ENCODE measurements around the gene KCNQ1OT1. TPM values are rescaled to one million over a fixed set of nuclear protein-coding genes. Genes with fewer than 3 reads are reported as not detected.

KCNQ1OT1 gene
- total and polyA plus RNA-seq, 3 experiments from 2014 or later = 0.08 to 0.20 (median 0.20) TPM

- Mint-ChIP-seq H3K9me3 (no peaks in the 10 kb centered on the region), H3K4me1 (no peaks in the 10 kb centered on the region), H3K4me3 (no peak overlapping the region), H3K27me3 (peaks cover 0 to 2% of the 10 kb centered on the region in 2 donors), H3K36me3 (no peaks in the 10 kb centered on the region), H3K27ac (no peak overlapping the region)
- Histone ChIP-seq H3K9me3 (ENCODE audit: low read length) (no peaks in the 10 kb centered on the region), H3K36me3 (ENCODE audit: insufficient read depth, low read length) (no peaks in the 10 kb centered on the region), H3K4me1 (ENCODE audit: insufficient read depth, low read length) (no peaks in the 10 kb centered on the region), H3K27ac (ENCODE audit: low read depth, low read length) (no peak overlapping the region), H3K27me3 (ENCODE audit: insufficient read depth, low read length, poor library complexity, severe bottlenecking) (no peaks in the 10 kb centered on the region), H3K4me3 (ENCODE audit: low read length) (no peak overlapping the region)
- CTCF ChIA-PET = no interaction called here
- POLR2A ChIA-PET = no interaction called here
- DNase-seq = no peak
Measured at GRCh38 chr11:2725368-2726300, 25.8 kb upstream of the KCNQ1OT1 start.

GRCh38 chr11:2724653-2725367, 25.0 kb upstream of the KCNQ1OT1 start:
- Mint-ChIP-seq H3K4me1 (no peaks in the 10 kb centered on the region), H3K9me3 (no peaks in the 10 kb centered on the region)
- CTCF ChIA-PET = no interaction called here

GRCh38 chr11:2724104-2724503, 24.3 kb upstream of the KCNQ1OT1 start:
- Histone ChIP-seq H3K27me3 (ENCODE audit: insufficient read depth, low read length, poor library complexity, severe bottlenecking) (no peaks in the 10 kb centered on the region), H3K4me3 (ENCODE audit: low read length) (no peak overlapping the region), H3K27ac (ENCODE audit: low read depth, low read length) (no peak overlapping the region), H3K36me3 (ENCODE audit: insufficient read depth, low read length) (no peaks in the 10 kb centered on the region), H3K4me1 (ENCODE audit: insufficient read depth, low read length) (no peaks in the 10 kb centered on the region), H3K9me3 (ENCODE audit: low read length) (no peaks in the 10 kb centered on the region)
- H3K9me3 Mint-ChIP-seq = no peaks in the 10 kb centered on the region
- CTCF ChIA-PET = no interaction called here
- H3K36me3 Mint-ChIP-seq = no peaks in the 10 kb centered on the region
- H3K27ac Mint-ChIP-seq = peak overlapping the region in 1 of 8 donors; percentile 58
- H3K4me1 Mint-ChIP-seq = no peaks in the 10 kb centered on the region
- no peak for DNase-seq
- H3K4me3 Mint-ChIP-seq = no peak overlapping the region
- H3K27me3 Mint-ChIP-seq = peaks cover 0 to 2% of the 10 kb centered on the region in 2 donors
- POLR2A ChIA-PET = no interaction called here

More at GRCh38 chr11:2724653-2725367, 25.0 kb upstream of the KCNQ1OT1 start:
- Histone ChIP-seq H3K36me3 (ENCODE audit: insufficient read depth, low read length) (no peaks in the 10 kb centered on the region), H3K27ac (ENCODE audit: low read depth, low read length) (no peak overlapping the region), H3K9me3 (ENCODE audit: low read length) (no peaks in the 10 kb centered on the region), H3K4me3 (ENCODE audit: low read length) (no peak overlapping the region), H3K4me1 (ENCODE audit: insufficient read depth, low read length) (no peaks in the 10 kb centered on the region), H3K27me3 (ENCODE audit: insufficient read depth, low read length, poor library complexity, severe bottlenecking) (no peaks in the 10 kb centered on the region)
- H3K36me3 Mint-ChIP-seq = no peaks in the 10 kb centered on the region
- POLR2A ChIA-PET = no interaction called here
- no peak overlapping the region for H3K27ac Mint-ChIP-seq
- H3K27me3 Mint-ChIP-seq = peaks cover 0 to 2% of the 10 kb centered on the region in 2 donors
- DNase-seq = no peak
- no peak overlapping the region for H3K4me3 Mint-ChIP-seq

- no peaks in the 10 kb centered on the region for H3K9me3 Mint-ChIP-seq
- Histone ChIP-seq H3K27ac (ENCODE audit: low read depth, low read length) (no peak overlapping the region), H3K9me3 (ENCODE audit: low read length) (no peaks in the 10 kb centered on the region), H3K4me1 (ENCODE audit: insufficient read depth, low read length) (no peaks in the 10 kb centered on the region), H3K36me3 (ENCODE audit: insufficient read depth, low read length) (no peaks in the 10 kb centered on the region), H3K27me3 (ENCODE audit: insufficient read depth, low read length, poor library complexity, severe bottlenecking) (no peaks in the 10 kb centered on the region), H3K4me3 (ENCODE audit: low read length) (no peak overlapping the region)
- H3K4me3 Mint-ChIP-seq = no peak overlapping the region
- POLR2A ChIA-PET = no interaction called here
- no peaks in the 10 kb centered on the region for H3K4me1 Mint-ChIP-seq
- CTCF ChIA-PET = no interaction called here
- no peaks in the 10 kb centered on the region for H3K36me3 Mint-ChIP-seq
- no peak overlapping the region for H3K27ac Mint-ChIP-seq
- peaks cover 0 to 2% of the 10 kb centered on the region in 2 donors for H3K27me3 Mint-ChIP-seq
- no peak for DNase-seq
Measured at GRCh38 chr11:2722955-2723354, 23.2 kb upstream of the KCNQ1OT1 start.

- no peaks in the 10 kb centered on the region for H3K9me3 ChIP-seq (ENCODE audit: low read length)
- Mint-ChIP-seq H3K9me3 (no peaks in the 10 kb centered on the region), H3K36me3 (no peaks in the 10 kb centered on the region), H3K4me3 (no peak overlapping the region), H3K4me1 (no peaks in the 10 kb centered on the region), H3K27me3 (no peaks in the 10 kb centered on the region), H3K27ac (no peak overlapping the region)
- H3K4me1 ChIP-seq (ENCODE audit: insufficient read depth, low read length) = no peaks in the 10 kb centered on the region
- no peak for DNase-seq
- no peaks in the 10 kb centered on the region for H3K36me3 ChIP-seq (ENCODE audit: insufficient read depth, low read length)
- POLR2A ChIA-PET = no interaction called here
- no peaks in the 10 kb centered on the region for H3K27me3 ChIP-seq (ENCODE audit: insufficient read depth, low read length, poor library complexity, severe bottlenecking)
- CTCF ChIA-PET = no interaction called here
- no peak overlapping the region for H3K27ac ChIP-seq (ENCODE audit: low read depth, low read length)
- H3K4me3 ChIP-seq (ENCODE audit: low read length) = no peak overlapping the region
Measured at GRCh38 chr11:2721210-2721916, 21.6 kb upstream of the KCNQ1OT1 start.

GRCh38 chr11:2719831-2720590, 20.2 kb upstream of the KCNQ1OT1 start:
- ChIA-PET CTCF (no interaction called here), POLR2A (no interaction called here)
- H3K36me3 ChIP-seq (ENCODE audit: insufficient read depth, low read length) = no peaks in the 10 kb centered on the region
- no peaks in the 10 kb centered on the region for H3K27me3 ChIP-seq (ENCODE audit: insufficient read depth, low read length, poor library complexity, severe bottlenecking)
- no peaks in the 10 kb centered on the region for H3K4me1 Mint-ChIP-seq
- H3K9me3 Mint-ChIP-seq = no peaks in the 10 kb centered on the region
- no peak overlapping the region for H3K27ac ChIP-seq (ENCODE audit: low read depth, low read length)
- H3K36me3 Mint-ChIP-seq = no peaks in the 10 kb centered on the region
- H3K27ac Mint-ChIP-seq = no peak overlapping the region
- H3K27me3 Mint-ChIP-seq = no peaks in the 10 kb centered on the region
- H3K4me3 ChIP-seq (ENCODE audit: low read length) = no peak overlapping the region
- no peaks in the 10 kb centered on the region for H3K9me3 ChIP-seq (ENCODE audit: low read length)
- no peak overlapping the region for H3K4me3 Mint-ChIP-seq
- H3K4me1 ChIP-seq (ENCODE audit: insufficient read depth, low read length) = no peaks in the 10 kb centered on the region
- no peak for DNase-seq

GRCh38 chr11:2718817-2719438, 19.1 kb upstream of the KCNQ1OT1 start:
- DNase-seq = no peak
- H3K4me3 Mint-ChIP-seq = no peak overlapping the region
- H3K9me3 Mint-ChIP-seq = no peaks in the 10 kb centered on the region
- peaks cover 0 to 2% of the 10 kb centered on the region in 2 donors for H3K27me3 Mint-ChIP-seq
- H3K36me3 Mint-ChIP-seq = no peaks in the 10 kb centered on the region
- ChIA-PET POLR2A (no interaction called here), CTCF (no interaction called here)
- no peak overlapping the region for H3K27ac Mint-ChIP-seq
- Histone ChIP-seq H3K4me1 (ENCODE audit: insufficient read depth, low read length) (no peaks in the 10 kb centered on the region), H3K9me3 (ENCODE audit: low read length) (no peaks in the 10 kb centered on the region), H3K4me3 (ENCODE audit: low read length) (no peak overlapping the region), H3K27ac (ENCODE audit: low read depth, low read length) (no peak overlapping the region), H3K27me3 (ENCODE audit: insufficient read depth, low read length, poor library complexity, severe bottlenecking) (no peaks in the 10 kb centered on the region), H3K36me3 (ENCODE audit: insufficient read depth, low read length) (no peaks in the 10 kb centered on the region)
- H3K4me1 Mint-ChIP-seq = no peaks in the 10 kb centered on the region

All from CD8-positive, alpha-beta memory T cell (primary cell).